Measurements from ENCODE around the gene OTP. TPM values are rescaled to one million over a fixed set of nuclear protein-coding genes. Genes with fewer than 3 reads are reported as not detected.

The OTP gene
- polyA plus RNA-seq, 2 of the 4 experiments (the other 2 are of a cell fraction), result 0.01 to 0.03 TPM

GRCh38 chr5:77649776-77650175, 11.3 kb upstream of the OTP start:
- FAIRE-seq (no peak), ATAC-seq (no peak), DNase-seq (ENCODE audit: low read depth in 1 of 2, low spot score in 1 of 2) (no peak)
- POLR2A ChIA-PET, result no interaction called here
- TF ChIP-seq, protein P1, sequence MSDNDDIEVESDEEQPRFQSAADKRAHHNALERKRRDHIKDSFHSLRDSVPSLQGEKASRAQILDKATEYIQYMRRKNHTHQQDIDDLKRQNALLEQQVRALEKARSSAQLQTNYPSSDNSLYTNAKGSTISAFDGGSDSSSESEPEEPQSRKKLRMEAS (IDR thresholded peaks at IDR 0.05), result no peak
- TF ChIP-seq CHD2 (IDR thresholded peaks at IDR 0.05; ENCODE audit: low read length, partially characterized antibody) (no peak), HOXB13 (CRISPR knock-in tag; IDR thresholded peaks at IDR 0.05; ENCODE audit: low read depth) (no peak), NPAS2 (CRISPR knock-in tag; IDR thresholded peaks at IDR 0.05; ENCODE audit: borderline replicate concordance) (no peak), MAZ (IDR thresholded peaks at IDR 0.05; ENCODE audit: borderline replicate concordance, low read depth, low read length) (no peak), FOSB (CRISPR knock-in tag; IDR thresholded peaks at IDR 0.05) (no peak), CTCF (IDR thresholded peaks at IDR 0.05) (no peak), EP300 (IDR thresholded peaks at IDR 0.05) (no peak)
- Histone ChIP-seq H3K4me2 (no peak overlapping the region), H3K4me1 (no peaks in the 10 kb centered on the region), H3K27ac (no peak overlapping the region), H3K4me3 (no peak overlapping the region), H3K9me3 (no peaks in the 10 kb centered on the region)
- CTCF ChIA-PET, result interaction anchor here (1.7 kb wide), 1 partner anchor 11 kb away, joined by 5 read pairs; no protein-coding TSS in a partner anchor
- 16% methylated on average over 2 of the region's 2 CpGs for WGBS (ENCODE audit: missing lambda C conversion rate)

DNA sequence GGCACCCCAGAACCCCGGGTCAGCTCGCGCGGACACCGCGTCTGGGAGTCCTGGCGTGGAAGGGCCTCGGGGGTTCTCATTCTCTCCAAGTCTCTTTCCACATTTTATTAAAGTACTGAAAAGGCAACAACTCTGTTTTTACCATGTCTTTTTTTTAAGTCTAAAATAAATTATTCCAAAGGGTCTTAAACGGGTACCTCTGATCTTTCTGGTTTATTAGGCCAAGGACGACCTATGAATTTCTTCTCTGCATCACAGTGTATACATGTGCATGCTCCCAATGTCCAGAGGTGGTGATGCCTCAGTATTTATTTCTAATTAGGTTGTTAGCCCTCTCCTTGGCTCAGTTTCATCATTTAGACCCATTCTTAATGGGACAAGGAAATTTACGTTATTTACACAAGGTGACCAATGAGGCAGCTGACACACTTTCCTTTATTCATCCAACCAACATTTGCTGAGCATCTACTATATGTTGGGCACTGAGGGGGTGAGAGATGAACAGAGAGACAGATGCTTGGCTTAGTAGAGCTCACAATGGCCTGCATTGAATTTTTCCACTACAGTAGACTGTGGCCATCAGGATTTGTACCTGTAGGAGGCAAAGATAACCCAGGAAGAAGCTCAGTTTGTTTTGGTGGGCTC, 7.6 kb upstream of the OTP start:
- Histone ChIP-seq H3K4me1 (no peaks in the 10 kb centered on the region), H3K9me3 (no peaks in the 10 kb centered on the region), H3K27ac (peak overlapping the region; percentile 57 to 82; a peak in 5 of 6 replicates), H3K4me2 (peak overlapping the region; percentile 99), H3K4me3 (peak overlapping the region; percentile 63)
- ChIA-PET CTCF (interaction anchor here (0.6 to 2.7 kb wide), 15 partner anchors 9 to 502 kb away, joined by 3 to 13 read pairs (median 3); no protein-coding TSS in a partner anchor), POLR2A (interaction anchor here (2.2 kb wide), 1 partner anchor 16 kb away, joined by 7 read pairs; no protein-coding TSS in a partner anchor)
- ATAC-seq, result no peak
- TF ChIP-seq EHMT2 (IDR thresholded peaks at IDR 0.05; ENCODE audit: low read depth) (no peak), CHD2 (IDR thresholded peaks at IDR 0.05; ENCODE audit: low read length, partially characterized antibody) (no peak), SREBF2 (IDR thresholded peaks at IDR 0.05) (no peak)
- TF ChIP-seq, protein P2, sequence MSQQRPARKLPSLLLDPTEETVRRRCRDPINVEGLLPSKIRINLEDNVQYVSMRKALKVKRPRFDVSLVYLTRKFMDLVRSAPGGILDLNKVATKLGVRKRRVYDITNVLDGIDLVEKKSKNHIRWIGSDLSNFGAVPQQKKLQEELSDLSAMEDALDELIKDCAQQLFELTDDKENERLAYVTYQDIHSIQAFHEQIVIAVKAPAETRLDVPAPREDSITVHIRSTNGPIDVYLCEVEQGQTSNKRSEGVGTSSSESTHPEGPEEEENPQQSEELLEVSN (IDR thresholded peaks at IDR 0.05; ENCODE audit: borderline replicate concordance, low read depth), result no peak
- no peak for DNase-seq (ENCODE audit: low read depth in 1 of 2, low spot score in 1 of 2)
- FAIRE-seq, result no peak
- WGBS (ENCODE audit: missing lambda C conversion rate), result 90% methylated on average over 11 of the region's 11 CpGs

GRCh38 chr5:77645158-77645994, 6.9 kb upstream of the OTP start:
- ATAC-seq, result peak; percentile 96 to 97
- FAIRE-seq, result no peak
- WGBS (ENCODE audit: missing lambda C conversion rate), result 8% methylated on average over 31 of the region's 80 CpGs
- Histone ChIP-seq H3K4me2 (peak overlapping the region; percentile 99), H3K4me3 (peak overlapping the region; percentile 63), H3K9me3 (no peaks in the 10 kb centered on the region), H3K4me1 (no peaks in the 10 kb centered on the region), H3K27ac (peak overlapping the region; percentile 57 to 82; a peak in 5 of 6 replicates)
- CTCF ChIA-PET, result interaction anchor here (0.6 to 2.7 kb wide), 11 partner anchors 9 to 365 kb away, joined by 3 to 13 read pairs (median 3); no protein-coding TSS in a partner anchor
- POLR2A ChIA-PET, result interaction anchor here (2.2 kb wide), 1 partner anchor 15 kb away, joined by 7 read pairs; no protein-coding TSS in a partner anchor
- peak; percentile 34 to 86 for DNase-seq (ENCODE audit: low read depth in 1 of 2, low spot score in 1 of 2)
- TF ChIP-seq EP300 (IDR thresholded peaks at IDR 0.05), result no peak
- TF ChIP-seq ZFP36 (IDR thresholded peaks at IDR 0.05; ENCODE audit: borderline replicate concordance, partially characterized antibody), result no peak
- TF ChIP-seq CEBPB (IDR thresholded peaks at IDR 0.05), result no peak
- no peak for TF ChIP-seq RNF2 (IDR thresholded peaks at IDR 0.05; ENCODE audit: borderline replicate concordance, low read depth)
- no peak for TF ChIP-seq CBX8 (IDR thresholded peaks at IDR 0.05)
- TF ChIP-seq JUNB (IDR thresholded peaks at IDR 0.05), result no peak
- TF ChIP-seq SREBF2 (IDR thresholded peaks at IDR 0.05), result no peak
- TF ChIP-seq, protein P2 (IDR thresholded peaks at IDR 0.05; ENCODE audit: borderline replicate concordance, low read depth), result no peak
- TF ChIP-seq HOXB5 (CRISPR knock-in tag; IDR thresholded peaks at IDR 0.05), result no peak
- no peak for TF ChIP-seq CBX2 (IDR thresholded peaks at IDR 0.05; ENCODE audit: borderline replicate concordance, low read depth)
- no peak for TF ChIP-seq FOSL2 (IDR thresholded peaks at IDR 0.05)
- TF ChIP-seq FOSL2 (CRISPR knock-in tag; IDR thresholded peaks at IDR 0.05), result no peak
- no peak for TF ChIP-seq HOXB13 (CRISPR knock-in tag; IDR thresholded peaks at IDR 0.05; ENCODE audit: low read depth)
- no peak for TF ChIP-seq MAZ (IDR thresholded peaks at IDR 0.05; ENCODE audit: borderline replicate concordance, low read depth, low read length)
- TF ChIP-seq TP53 (CRISPR knock-in tag; IDR thresholded peaks at IDR 0.05), result no peak
- no peak for TF ChIP-seq RCOR1 (IDR thresholded peaks at IDR 0.05; ENCODE audit: low read depth, low read length)
- no peak for TF ChIP-seq MYC (IDR thresholded peaks at IDR 0.05; ENCODE audit: borderline replicate concordance, low read length)
- TF ChIP-seq, protein P3, sequence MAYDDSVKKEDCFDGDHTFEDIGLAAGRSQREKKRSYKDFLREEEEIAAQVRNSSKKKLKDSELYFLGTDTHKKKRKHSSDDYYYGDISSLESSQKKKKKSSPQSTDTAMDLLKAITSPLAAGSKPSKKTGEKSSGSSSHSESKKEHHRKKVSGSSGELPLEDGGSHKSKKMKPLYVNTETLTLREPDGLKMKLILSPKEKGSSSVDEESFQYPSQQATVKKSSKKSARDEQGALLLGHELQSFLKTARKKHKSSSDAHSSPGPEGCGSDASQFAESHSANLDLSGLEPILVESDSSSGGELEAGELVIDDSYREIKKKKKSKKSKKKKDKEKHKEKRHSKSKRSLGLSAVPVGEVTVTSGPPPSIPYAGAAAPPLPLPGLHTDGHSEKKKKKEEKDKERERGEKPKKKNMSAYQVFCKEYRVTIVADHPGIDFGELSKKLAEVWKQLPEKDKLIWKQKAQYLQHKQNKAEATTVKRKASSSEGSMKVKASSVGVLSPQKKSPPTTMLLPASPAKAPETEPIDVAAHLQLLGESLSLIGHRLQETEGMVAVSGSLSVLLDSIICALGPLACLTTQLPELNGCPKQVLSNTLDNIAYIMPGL (CRISPR knock-in tag; IDR thresholded peaks at IDR 0.05; ENCODE audit: borderline replicate concordance), result no peak
- TF ChIP-seq, protein P1 (IDR thresholded peaks at IDR 0.05), result peak; percentile 39
- TF ChIP-seq JUN (IDR thresholded peaks at IDR 0.05), result peak in 1 of 2 experiments; percentile 50; a peak in 1 of 5 replicates

Measured in A549 (cell line).